HUES64 (cell line): ENCODE results near the gene ATG101.

Source experiments
- H3K27ac ChIP-seq: 2 replicates; pipeline ENCODE4 v1.7.0; 2013; ENCODE audit warnings: low read depth, low read length, inconsistent platforms
- H3K27me3 ChIP-seq: 2 replicates; pipeline ENCODE4 v1.6.1; 2013; ENCODE audit warnings: mild to moderate bottlenecking, low read length; ENCODE audit not compliant: insufficient read depth
- H3K36me3 ChIP-seq: 2 replicates; pipeline ENCODE4 v1.6.1; 2013; ENCODE audit warnings: mild to moderate bottlenecking, low read length; ENCODE audit not compliant: insufficient read depth
- H3K4me1 ChIP-seq: 2 replicates; pipeline ENCODE4 v1.6.1; 2013; ENCODE audit warnings: mild to moderate bottlenecking, low read length, moderate library complexity; ENCODE audit not compliant: insufficient read depth
- H3K4me3 ChIP-seq: 2 replicates; pipeline ENCODE4 v1.5.1; 2013; ENCODE audit warnings: mild to moderate bottlenecking, low read length, moderate library complexity
- H3K9ac ChIP-seq: 2 replicates; pipeline ENCODE4 v1.6.1; 2013; ENCODE audit warnings: mild to moderate bottlenecking, low read depth, low read length
- H3K9me3 ChIP-seq: 2 replicates; pipeline ENCODE4 v1.6.1; 2013; ENCODE audit warnings: low read depth, low read length; ENCODE audit not compliant: insufficient read depth
- WGBS: fragments of 150-250, 120-280 bp; methylation state at CpG from one replicate; pipeline ENCODE4 v1.1.7; 2013; ENCODE audit warnings: missing lambda C conversion rate; 5-methylcytosine and 5-hydroxymethylcytosine counted together

The ATG101 gene

GRCh38 chr12:52032446-52032803 is 37.4 kb upstream of the ATG101 start:
- Histone ChIP-seq H3K9me3 (no peaks in the 10 kb centered on the region), H3K36me3 (no peaks in the 10 kb centered on the region), H3K4me3 (peak overlapping the region; percentile 38), H3K9ac (no peak overlapping the region), H3K4me1 (peaks cover 25% of the 10 kb centered on the region; the same call in 1 of the 2 replicates), H3K27me3 (peaks cover 42% of the 10 kb centered on the region), H3K27ac (no peak overlapping the region)
- 40% methylated on average over 5 of the region's 5 CpGs for WGBS

GRCh38 chr12:52032804-52033445 is 36.9 kb upstream of the ATG101 start:
- Histone ChIP-seq H3K27ac (peak overlapping the region; percentile 60), H3K4me3 (peak overlapping the region; percentile 52), H3K9ac (peak overlapping the region; percentile 11; the same call in 1 of the 2 replicates), H3K27me3 (peaks cover 47% of the 10 kb centered on the region), H3K36me3 (no peaks in the 10 kb centered on the region), H3K9me3 (no peaks in the 10 kb centered on the region), H3K4me1 (peaks cover 25% of the 10 kb centered on the region; the same call in 1 of the 2 replicates)
- WGBS: 3% methylated on average over 48 of the region's 48 CpGs

GRCh38 chr12:52033446-52034140 is 36.2 kb upstream of the ATG101 start:
- Histone ChIP-seq H3K27ac (peak overlapping the region; percentile 60), H3K4me1 (peaks cover 25% of the 10 kb centered on the region; the same call in 1 of the 2 replicates)

GRCh38 chr12:52035190-52035589 is 34.6 kb upstream of the ATG101 start:
- H3K4me1 ChIP-seq: peaks cover 16% of the 10 kb centered on the region; the same call in 1 of the 2 replicates
- H3K9ac ChIP-seq: no peak overlapping the region
- WGBS: 83% methylated on average over 2 of the region's 4 CpGs
- no peak overlapping the region for H3K27ac ChIP-seq
- H3K36me3 ChIP-seq: no peaks in the 10 kb centered on the region
- no peaks in the 10 kb centered on the region for H3K9me3 ChIP-seq
- no peak overlapping the region for H3K4me3 ChIP-seq
- peaks cover 54% of the 10 kb centered on the region for H3K27me3 ChIP-seq

More at GRCh38 chr12:52033446-52034140, 36.2 kb upstream of the ATG101 start:
- H3K27me3 ChIP-seq: peaks cover 51% of the 10 kb centered on the region
- H3K9me3 ChIP-seq: no peaks in the 10 kb centered on the region
- WGBS: 85% methylated on average over 13 of the region's 13 CpGs
- no peaks in the 10 kb centered on the region for H3K36me3 ChIP-seq
- peak overlapping the region; percentile 52 for H3K4me3 ChIP-seq
- H3K9ac ChIP-seq: peak overlapping the region; percentile 11; the same call in 1 of the 2 replicates

- Histone ChIP-seq H3K4me3 (no peak overlapping the region), H3K9ac (no peak overlapping the region), H3K27ac (no peak overlapping the region), H3K36me3 (no peaks in the 10 kb centered on the region), H3K27me3 (peaks cover 54% of the 10 kb centered on the region), H3K4me1 (peaks cover 15% of the 10 kb centered on the region; the same call in 1 of the 2 replicates), H3K9me3 (no peaks in the 10 kb centered on the region)
- 92% methylated on average over 2 of the region's 2 CpGs for WGBS
Measured at GRCh38 chr12:52035926-52036325, 33.9 kb upstream of the ATG101 start.

- Histone ChIP-seq H3K27ac (peak overlapping the region; percentile 63; the same call in 1 of the 2 replicates), H3K4me1 (peaks cover 15% of the 10 kb centered on the region; the same call in 1 of the 2 replicates), H3K36me3 (no peaks in the 10 kb centered on the region), H3K9me3 (no peaks in the 10 kb centered on the region), H3K4me3 (peak overlapping the region; percentile 48), H3K9ac (peak overlapping the region; percentile 29; the same call in 1 of the 2 replicates), H3K27me3 (peaks cover 54% of the 10 kb centered on the region)
- WGBS: 9% methylated on average over 53 of the region's 53 CpGs
Measured at GRCh38 chr12:52036587-52037171, 33.1 kb upstream of the ATG101 start.

- H3K27me3 ChIP-seq: peaks cover 49% of the 10 kb centered on the region
- no peak overlapping the region for H3K27ac ChIP-seq
- peak overlapping the region; percentile 68 for H3K4me3 ChIP-seq
- peak overlapping the region; percentile 75 for H3K9ac ChIP-seq
- no peaks in the 10 kb centered on the region for H3K9me3 ChIP-seq
- H3K4me1 ChIP-seq: peaks cover 12% of the 10 kb centered on the region; the same call in 1 of the 2 replicates
- no peaks in the 10 kb centered on the region for H3K36me3 ChIP-seq
- WGBS: 1% methylated on average over 59 of the region's 59 CpGs
Measured at GRCh38 chr12:52037248-52037861, 32.4 kb upstream of the ATG101 start.

GRCh38 chr12:52038447-52038846 is 31.3 kb upstream of the ATG101 start:
- no peaks in the 10 kb centered on the region for H3K9me3 ChIP-seq
- H3K27me3 ChIP-seq: peaks cover 47% of the 10 kb centered on the region
- WGBS: 92% methylated on average over 6 of the region's 6 CpGs
- H3K27ac ChIP-seq: no peak overlapping the region
- no peaks in the 10 kb centered on the region for H3K36me3 ChIP-seq
- H3K9ac ChIP-seq: no peak overlapping the region
- H3K4me3 ChIP-seq: no peak overlapping the region
- peaks cover 5% of the 10 kb centered on the region; the same call in 1 of the 2 replicates for H3K4me1 ChIP-seq

GRCh38 chr12:52041035-52041434 is 28.7 kb upstream of the ATG101 start:
- no peak overlapping the region for H3K27ac ChIP-seq
- no peak overlapping the region for H3K4me3 ChIP-seq
- H3K9me3 ChIP-seq: no peaks in the 10 kb centered on the region
- 88% methylated on average over 3 of the region's 3 CpGs for WGBS
- peaks cover 21% of the 10 kb centered on the region for H3K27me3 ChIP-seq
- H3K36me3 ChIP-seq: no peaks in the 10 kb centered on the region; the same call in 1 of the 2 replicates
- H3K9ac ChIP-seq: no peak overlapping the region
- H3K4me1 ChIP-seq: 0 out of 2 replicates have a peak, but pooled peaks cover 4% of the 10 kb centered on the region

GRCh38 chr12:52041695-52042123 is 28.1 kb upstream of the ATG101 start:
- no peaks in the 10 kb centered on the region; the same call in 1 of the 2 replicates for H3K36me3 ChIP-seq
- no peak overlapping the region for H3K9ac ChIP-seq
- H3K27ac ChIP-seq: no peak overlapping the region
- no peak overlapping the region for H3K4me3 ChIP-seq
- 66% methylated on average over 6 of the region's 6 CpGs for WGBS
- H3K4me1 ChIP-seq: no peaks in the 10 kb centered on the region
- H3K27me3 ChIP-seq: peaks cover 14% of the 10 kb centered on the region; the same call in 1 of the 2 replicates
- no peaks in the 10 kb centered on the region for H3K9me3 ChIP-seq
